Keratinocyte (primary cell): ENCODE data around the gene CTXN2. TPM values are rescaled to one million over a fixed set of nuclear protein-coding genes. Genes with fewer than 3 reads are reported as not detected.

Experiments
- DNase-seq: peaks from one replicate; pipeline ENCODE4 v3.0.0-alpha.2; 2011; ENCODE audit warnings: low read depth, missing footprints, low spot score
- FAIRE-seq: peaks from 2 replicates; lab custom pipeline; 2011; peaks lifted over from hg19 to GRCh38; lab: Jason Lieb, UNC
- H2AFZ ChIP-seq: 2 replicates; pipeline ENCODE4 v1.6.0; 2012; ENCODE audit warnings: low read length, control low read depth, inconsistent platforms; ENCODE audit not compliant: control insufficient read depth
- H3K27ac ChIP-seq: 2 replicates; pipeline ENCODE4 v1.5.1; 2011; ENCODE audit warnings: low read length; ENCODE audit not compliant: control insufficient read depth, insufficient read depth
- H3K27me3 ChIP-seq: 3 replicates; pipeline ENCODE4 v1.6.0; 2011; ENCODE audit warnings: low read length; ENCODE audit not compliant: control insufficient read depth, insufficient read depth; ENCODE audit errors: extremely low read depth
- H3K36me3 ChIP-seq, 2 experiments: 2 replicates in 1 of 2; 3 replicates in 1 of 2; pipeline ENCODE4 v1.5.1; 2011; ENCODE audit warnings: low read length in 2 of 2, mild to moderate bottlenecking in 1 of 2; ENCODE audit not compliant: control insufficient read depth in 2 of 2, insufficient read depth in 2 of 2; ENCODE audit errors: extremely low read depth in 1 of 2
- H3K4me1 ChIP-seq: 3 replicates; pipeline ENCODE4 v1.5.1; 2011; ENCODE audit warnings: low read length; ENCODE audit not compliant: control insufficient read depth, insufficient read depth; ENCODE audit errors: extremely low read depth
- H3K4me2 ChIP-seq: 3 replicates; pipeline ENCODE4 v1.6.0; 2011; ENCODE audit warnings: low read depth, low read length; ENCODE audit not compliant: control insufficient read depth, insufficient read depth; ENCODE audit errors: extremely low read depth
- H3K4me3 ChIP-seq, 3 experiments: fragments of 200-600 bp in 1 of 3; sonication (generic) in 1 of 3; 2 replicates in 2 of 3; 3 replicates in 1 of 3; pipeline ENCODE4 v1.5.1; 2011 to 2016; ENCODE audit warnings: low read length in 3 of 3, mild to moderate bottlenecking in 3 of 3, control low read depth in 2 of 3, inconsistent platforms in 1 of 3, low read depth in 1 of 3, mixed read lengths in 1 of 3, mixed run types in 1 of 3, moderate library complexity in 1 of 3; ENCODE audit not compliant: control insufficient read depth in 2 of 3, insufficient read depth in 2 of 3; ENCODE audit errors: extremely low read depth in 1 of 3
- H3K79me2 ChIP-seq: 2 replicates; pipeline ENCODE4 v1.6.0; 2012; ENCODE audit warnings: low read length; ENCODE audit not compliant: control insufficient read depth, insufficient read depth
- H3K9ac ChIP-seq: 3 replicates; pipeline ENCODE4 v1.6.0; 2011; ENCODE audit warnings: low read length; ENCODE audit not compliant: control insufficient read depth, insufficient read depth; ENCODE audit errors: extremely low read depth
- H3K9me1 ChIP-seq: 3 replicates; pipeline ENCODE4 v1.6.0; 2011; ENCODE audit warnings: low read length; ENCODE audit not compliant: control insufficient read depth, insufficient read depth; ENCODE audit errors: extremely low read depth
- H3K9me3 ChIP-seq: 2 replicates; pipeline ENCODE4 v1.5.1; 2012; ENCODE audit warnings: low read depth, low read length; ENCODE audit not compliant: control insufficient read depth
- H4K20me1 ChIP-seq: 3 replicates; pipeline ENCODE4 v1.6.0; 2011; ENCODE audit warnings: low read length; ENCODE audit not compliant: control insufficient read depth, insufficient read depth; ENCODE audit errors: extremely low read depth
- EZH2 ChIP-seq: IDR thresholded peaks from one replicate; pipeline ENCODE4 v1.6.1; 2012; ENCODE audit warnings: inconsistent platforms, mild to moderate bottlenecking, low read length, moderate library complexity
- dilution Hi-C: fragments of 300-500 bp; cut with MboI; formaldehyde crosslinking; loops from one replicate; pipeline ENCODE4 v1.7.0; 2020; ENCODE audit warnings: low sequenced_read_pairs; ENCODE audit not compliant: extremely low pct_ligation_motif_present
- polyA plus RNA-seq, 5 experiments: library from polyadenylated mRNA; depleted of rRNA in 3 of 5; stranded (reverse) in 3 of 5; stranded (forward) in 1 of 5; unstranded in 1 of 5; fragments of >200 nt; gene quantifications; 1 replicate in 1 of 5; 2 replicates in 3 of 5; 3 replicates in 1 of 5; pipeline versions ENCODE4 v1.2.1 to v1.2.3, GENCODE V29; 2011 to 2012; ENCODE audit warnings: missing spikeins in 2 of 5, low read depth in 1 of 5, low replicate concordance in 1 of 5
- TF ChIP-seq, protein P1 (sequence below), 3 experiments: IDR thresholded peaks in 1 of 3; conservative IDR thresholded peaks in 1 of 3; optimal IDR thresholded peaks in 1 of 3; 2 replicates in 2 of 3; 3 replicates in 1 of 3; pipeline versions ENCODE3 to v1.5.1; 2011; ENCODE audit warnings: low read length in 3 of 3, mild to moderate bottlenecking in 3 of 3, moderate library complexity in 2 of 3, control low read depth in 1 of 3, inconsistent platforms in 1 of 3; ENCODE audit not compliant: insufficient read depth in 2 of 3; ENCODE audit errors: extremely low read depth in 1 of 3

CTXN2 gene
- polyA plus RNA-seq, 1 donor (not counting 4 experiments of a cell fraction or from before 2014, with no cell fraction given) = not detected

DNA sequence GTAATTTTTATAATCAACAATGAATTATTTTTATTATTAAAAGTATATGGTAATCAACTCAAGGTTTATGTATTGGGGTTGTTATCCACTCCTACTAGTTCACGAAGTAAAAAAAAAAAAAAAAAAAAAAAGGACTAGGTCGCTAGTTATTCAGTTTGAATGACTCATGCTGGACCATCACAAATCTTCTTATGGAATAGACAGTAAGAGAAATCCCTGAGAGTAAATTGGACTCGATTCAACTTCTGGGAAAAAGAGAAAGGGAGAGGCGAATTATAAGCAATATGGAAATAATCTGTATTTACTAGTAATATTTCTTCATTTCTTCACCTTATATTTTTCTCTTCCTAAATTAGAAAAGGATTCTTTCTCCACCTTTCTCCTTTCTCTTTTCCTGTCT, 15.4 kb upstream of the CTXN2 start:
- FAIRE-seq (no peak), DNase-seq (no peak)
- H3K36me3 ChIP-seq = no peaks in the 10 kb centered on the region
- no peak overlapping the region for H3K4me3 ChIP-seq
- H3K4me1 ChIP-seq = no peaks in the 10 kb centered on the region
- no peaks in the 10 kb centered on the region for H4K20me1 ChIP-seq
- H2AFZ ChIP-seq = no peak overlapping the region
- peaks cover 4% of the 10 kb centered on the region for H3K27me3 ChIP-seq
- TF ChIP-seq EZH2 = no peak
- TF ChIP-seq, protein P1, sequence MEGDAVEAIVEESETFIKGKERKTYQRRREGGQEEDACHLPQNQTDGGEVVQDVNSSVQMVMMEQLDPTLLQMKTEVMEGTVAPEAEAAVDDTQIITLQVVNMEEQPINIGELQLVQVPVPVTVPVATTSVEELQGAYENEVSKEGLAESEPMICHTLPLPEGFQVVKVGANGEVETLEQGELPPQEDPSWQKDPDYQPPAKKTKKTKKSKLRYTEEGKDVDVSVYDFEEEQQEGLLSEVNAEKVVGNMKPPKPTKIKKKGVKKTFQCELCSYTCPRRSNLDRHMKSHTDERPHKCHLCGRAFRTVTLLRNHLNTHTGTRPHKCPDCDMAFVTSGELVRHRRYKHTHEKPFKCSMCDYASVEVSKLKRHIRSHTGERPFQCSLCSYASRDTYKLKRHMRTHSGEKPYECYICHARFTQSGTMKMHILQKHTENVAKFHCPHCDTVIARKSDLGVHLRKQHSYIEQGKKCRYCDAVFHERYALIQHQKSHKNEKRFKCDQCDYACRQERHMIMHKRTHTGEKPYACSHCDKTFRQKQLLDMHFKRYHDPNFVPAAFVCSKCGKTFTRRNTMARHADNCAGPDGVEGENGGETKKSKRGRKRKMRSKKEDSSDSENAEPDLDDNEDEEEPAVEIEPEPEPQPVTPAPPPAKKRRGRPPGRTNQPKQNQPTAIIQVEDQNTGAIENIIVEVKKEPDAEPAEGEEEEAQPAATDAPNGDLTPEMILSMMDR (optimal IDR thresholded peaks at IDR 0.05 in 1 of 3, IDR thresholded peaks at IDR 0.05 in 1 of 3, conservative IDR thresholded peaks at IDR 0.05 in 1 of 3; ENCODE audit: extremely low read depth in 1 of 3, insufficient read depth in 2 of 3, low read length in 3 of 3) = no peak
- no peaks in the 10 kb centered on the region for H3K9me1 ChIP-seq
- no peak overlapping the region for H3K4me2 ChIP-seq
- no peaks in the 10 kb centered on the region for H3K9me3 ChIP-seq
- H3K9ac ChIP-seq = no peak overlapping the region
- H3K79me2 ChIP-seq = no peaks in the 10 kb centered on the region
- H3K27ac ChIP-seq = no peak overlapping the region
- dilution Hi-C loops = no loop called here

DNA sequence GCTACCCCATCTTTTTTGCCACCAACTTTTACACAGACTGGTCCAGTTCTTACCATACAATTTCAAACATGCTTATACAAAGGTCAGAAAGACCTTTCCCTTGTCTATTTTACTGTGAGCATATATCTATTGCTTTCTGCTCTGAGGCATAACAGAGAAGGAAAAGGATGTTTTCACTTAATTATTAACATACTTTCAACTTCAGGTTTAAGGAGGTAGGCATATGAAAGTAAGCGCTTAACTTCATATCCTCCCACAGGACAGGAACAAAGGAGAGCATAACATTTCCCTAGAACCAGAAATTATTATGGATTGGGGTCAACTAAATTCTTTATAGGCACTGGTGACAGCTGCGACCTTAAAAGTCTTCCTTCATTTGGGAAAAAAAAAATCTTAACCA, 14.5 kb upstream of the CTXN2 start:
- dilution Hi-C loops = no loop called here
- Histone ChIP-seq H3K4me2 (peak overlapping the region; percentile 39), H2AFZ (no peak overlapping the region), H4K20me1 (no peaks in the 10 kb centered on the region), H3K36me3 (no peaks in the 10 kb centered on the region), H3K79me2 (no peaks in the 10 kb centered on the region), H3K27me3 (peaks cover 4% of the 10 kb centered on the region), H3K4me3 (no peak overlapping the region), H3K4me1 (no peaks in the 10 kb centered on the region), H3K9me1 (no peaks in the 10 kb centered on the region), H3K9ac (no peak overlapping the region), H3K9me3 (no peaks in the 10 kb centered on the region), H3K27ac (no peak overlapping the region)
- no peak for FAIRE-seq
- TF ChIP-seq EZH2 = no peak
- TF ChIP-seq, protein P1 (optimal IDR thresholded peaks at IDR 0.05 in 1 of 3, IDR thresholded peaks at IDR 0.05 in 1 of 3, conservative IDR thresholded peaks at IDR 0.05 in 1 of 3; ENCODE audit: extremely low read depth in 1 of 3, insufficient read depth in 2 of 3, low read length in 3 of 3) = no peak
- no peak for DNase-seq
